Activated CD4-positive, CD25-positive, alpha-beta regulatory T cell (primary cell): Measurements from ENCODE around the gene VPS37C.
"Not testable (repeated sequence)": the region's sequence is repeated elsewhere in the genome, so short reads cannot be mapped to it uniquely, and the experiment has no call there.

Experiments
- DNase-seq, 4 experiments: peaks; one replicate each; lab custom pipeline; 2025; lab: John Stamatoyannopoulos, UW

The VPS37C gene

GRCh38 chr11:61174949-61175348, 13.7 kb upstream of the VPS37C start:
- DNase-seq: no peak

- no peak for DNase-seq
These were observed 13.0 kb upstream of the VPS37C start for GRCh38 chr11:61174273-61174672.

GRCh38 chr11:61173456-61173855, 12.2 kb upstream of the VPS37C start:
- DNase-seq: no peak

GRCh38 chr11:61172888-61173287, 11.7 kb upstream of the VPS37C start:
- DNase-seq: no peak

- no peak for DNase-seq
These were observed 11.1 kb upstream of the VPS37C start for GRCh38 chr11:61172356-61172755.

GRCh38 chr11:61171907-61172306, 10.7 kb upstream of the VPS37C start:
- DNase-seq: no peak

GRCh38 chr11:61170566-61170965, 9.3 kb upstream of the VPS37C start:
- DNase-seq: no peak

- DNase-seq: no peak
These were observed 7.6 kb upstream of the VPS37C start for GRCh38 chr11:61168800-61169199.

- no peak for DNase-seq
These were observed 6.9 kb upstream of the VPS37C start for GRCh38 chr11:61168042-61168688.

GRCh38 chr11:61166331-61166730, 5.1 kb upstream of the VPS37C start:
- not testable (repeated sequence) for DNase-seq

- DNase-seq: not testable (repeated sequence)
These were observed 4.6 kb upstream of the VPS37C start for GRCh38 chr11:61165785-61166184.

- no peak for DNase-seq
These were observed 3.6 kb upstream of the VPS37C start for GRCh38 chr11:61164606-61165424.

GRCh38 chr11:61163714-61164605, 2.7 kb upstream of the VPS37C start:
- no peak for DNase-seq

- DNase-seq: no peak
These were observed 1.8 kb upstream of the VPS37C start for GRCh38 chr11:61163021-61163420.

GRCh38 chr11:61162092-61162941, 1.1 kb upstream of the VPS37C start:
- DNase-seq: no peak

GRCh38 chr11:61160487-61161189, 588 bp downstream of the VPS37C start:
- no peak for DNase-seq

GRCh38 chr11:61158691-61159381, 2.4 kb downstream of the VPS37C start:
- no peak for DNase-seq

- no peak for DNase-seq
These were observed 3.5 kb downstream of the VPS37C start for GRCh38 chr11:61157743-61158142.

GRCh38 chr11:61155741-61156140, 5.5 kb downstream of the VPS37C start:
- no peak for DNase-seq

GRCh38 chr11:61155312-61155711, 5.9 kb downstream of the VPS37C start:
- no peak for DNase-seq
